Upper lobe of left lung (tissue), 4 donors: ENCODE data around the gene KDSR.

Experiments
- EP300 ChIP-seq, 4 donors: sonication (generic); formaldehyde crosslinking; IDR thresholded peaks; one replicate each; pipeline ENCODE4 v1.5.1; 2017; ENCODE audit warnings: antibody characterized with exemption in 4 of 4, control low read depth in 2 of 4
- POLR2A ChIP-seq, 4 donors: fragments of 450-650 bp; IDR thresholded peaks; one replicate each; pipeline ENCODE4 v1.5.1; 2016 to 2017; ENCODE audit warnings: antibody characterized with exemption in 4 of 4, mild to moderate bottlenecking in 2 of 4
- POLR2AphosphoS5 ChIP-seq, 2 donors: sonication (generic); formaldehyde crosslinking; IDR thresholded peaks; one replicate each; pipeline ENCODE4 v1.5.1; 2017; ENCODE audit warnings: antibody characterized with exemption in 2 of 2
- TF ChIP-seq, protein P1 (sequence below), 6 experiments: fragments of 450-650 bp in 4 of 6; fragments of 200-600 bp in 2 of 6; sonication (generic) in 2 of 6; IDR thresholded peaks; one replicate each; pipeline ENCODE4 v1.5.1; 2016 to 2019; ENCODE audit warnings: antibody characterized with exemption in 6 of 6

GRCh38 chr18:63336366-63337099 is 30.5 kb downstream of the KDSR start:
- TF ChIP-seq, protein P1, sequence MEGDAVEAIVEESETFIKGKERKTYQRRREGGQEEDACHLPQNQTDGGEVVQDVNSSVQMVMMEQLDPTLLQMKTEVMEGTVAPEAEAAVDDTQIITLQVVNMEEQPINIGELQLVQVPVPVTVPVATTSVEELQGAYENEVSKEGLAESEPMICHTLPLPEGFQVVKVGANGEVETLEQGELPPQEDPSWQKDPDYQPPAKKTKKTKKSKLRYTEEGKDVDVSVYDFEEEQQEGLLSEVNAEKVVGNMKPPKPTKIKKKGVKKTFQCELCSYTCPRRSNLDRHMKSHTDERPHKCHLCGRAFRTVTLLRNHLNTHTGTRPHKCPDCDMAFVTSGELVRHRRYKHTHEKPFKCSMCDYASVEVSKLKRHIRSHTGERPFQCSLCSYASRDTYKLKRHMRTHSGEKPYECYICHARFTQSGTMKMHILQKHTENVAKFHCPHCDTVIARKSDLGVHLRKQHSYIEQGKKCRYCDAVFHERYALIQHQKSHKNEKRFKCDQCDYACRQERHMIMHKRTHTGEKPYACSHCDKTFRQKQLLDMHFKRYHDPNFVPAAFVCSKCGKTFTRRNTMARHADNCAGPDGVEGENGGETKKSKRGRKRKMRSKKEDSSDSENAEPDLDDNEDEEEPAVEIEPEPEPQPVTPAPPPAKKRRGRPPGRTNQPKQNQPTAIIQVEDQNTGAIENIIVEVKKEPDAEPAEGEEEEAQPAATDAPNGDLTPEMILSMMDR (IDR thresholded peaks at IDR 0.05) = no peak
- TF ChIP-seq POLR2A (IDR thresholded peaks at IDR 0.05) (no peak), POLR2AphosphoS5 (IDR thresholded peaks at IDR 0.05) (no peak), EP300 (IDR thresholded peaks at IDR 0.05) (peak in 1 of 4 donors; percentile 2)
